ENCODE measurements around the gene SNRNP27.
"Not testable (repeated sequence)": the region's sequence is repeated elsewhere in the genome, so short reads cannot be mapped to it uniquely, and the experiment has no call there.

Gene SNRNP27, protein sequence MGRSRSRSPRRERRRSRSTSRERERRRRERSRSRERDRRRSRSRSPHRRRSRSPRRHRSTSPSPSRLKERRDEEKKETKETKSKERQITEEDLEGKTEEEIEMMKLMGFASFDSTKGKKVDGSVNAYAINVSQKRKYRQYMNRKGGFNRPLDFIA

GRCh38 chr2:69893684-69894551 is at the start of gene SNRNP27:
Gene SNRNP27, plus strand, starts transcription at chr2:69893956. Its CDS starts 29 bp downstream, at chr2:69893985.
- peak; percentile 89 for DNase-seq (ENCODE audit: low spot score)

- DNase-seq (ENCODE audit: low spot score), result no peak
These were observed 49.8 kb upstream of the SNRNP27 start for GRCh38 chr2:69843993-69844392.

- no peak for DNase-seq (ENCODE audit: low spot score)
These were observed 49.2 kb upstream of the SNRNP27 start for GRCh38 chr2:69844560-69844959.

DNA sequence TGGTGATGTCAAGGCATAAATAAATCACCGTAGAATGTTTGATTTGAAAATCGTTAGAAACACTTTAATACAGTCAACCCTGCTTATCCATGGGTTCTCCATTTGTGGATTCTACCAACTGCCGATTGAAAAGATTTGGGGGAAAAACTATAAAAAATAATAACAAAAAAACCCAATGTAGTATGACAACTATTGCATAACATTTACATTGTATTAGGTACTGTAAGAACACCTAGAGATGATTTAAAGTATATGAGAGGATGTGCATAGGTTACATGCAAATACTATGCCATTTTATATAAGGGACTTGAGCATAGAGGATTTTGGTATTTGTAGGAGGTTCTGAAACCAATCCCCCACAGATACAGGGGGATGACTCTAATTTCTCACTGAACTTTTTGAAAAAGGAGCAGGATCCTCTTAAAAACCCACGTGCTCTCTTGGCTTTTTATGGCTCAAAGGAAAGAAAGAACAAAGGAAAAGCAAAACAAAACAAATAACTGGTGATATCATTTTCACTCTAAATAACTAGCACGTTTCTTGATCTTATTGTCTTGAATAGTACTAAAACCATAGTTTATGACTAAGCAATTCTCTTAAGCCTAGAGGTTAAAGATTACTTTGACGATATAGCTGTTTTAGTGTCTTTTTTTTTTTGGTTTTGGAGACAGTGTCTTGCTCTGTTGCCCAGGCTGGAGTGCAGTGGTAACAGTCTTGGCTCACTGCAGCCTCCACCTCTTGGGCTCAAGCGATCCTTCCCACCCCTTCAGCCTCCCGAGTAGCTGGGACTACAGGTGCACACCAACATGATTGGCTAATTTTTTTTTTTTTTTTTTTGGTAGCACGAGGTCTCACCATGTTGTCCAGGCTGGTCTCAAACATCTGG is 47.3 kb upstream of the SNRNP27 start:
- DNase-seq (ENCODE audit: low spot score), result no peak

- DNase-seq (ENCODE audit: low spot score), result no peak
These were observed 46.5 kb upstream of the SNRNP27 start for GRCh38 chr2:69847068-69847828.

DNA sequence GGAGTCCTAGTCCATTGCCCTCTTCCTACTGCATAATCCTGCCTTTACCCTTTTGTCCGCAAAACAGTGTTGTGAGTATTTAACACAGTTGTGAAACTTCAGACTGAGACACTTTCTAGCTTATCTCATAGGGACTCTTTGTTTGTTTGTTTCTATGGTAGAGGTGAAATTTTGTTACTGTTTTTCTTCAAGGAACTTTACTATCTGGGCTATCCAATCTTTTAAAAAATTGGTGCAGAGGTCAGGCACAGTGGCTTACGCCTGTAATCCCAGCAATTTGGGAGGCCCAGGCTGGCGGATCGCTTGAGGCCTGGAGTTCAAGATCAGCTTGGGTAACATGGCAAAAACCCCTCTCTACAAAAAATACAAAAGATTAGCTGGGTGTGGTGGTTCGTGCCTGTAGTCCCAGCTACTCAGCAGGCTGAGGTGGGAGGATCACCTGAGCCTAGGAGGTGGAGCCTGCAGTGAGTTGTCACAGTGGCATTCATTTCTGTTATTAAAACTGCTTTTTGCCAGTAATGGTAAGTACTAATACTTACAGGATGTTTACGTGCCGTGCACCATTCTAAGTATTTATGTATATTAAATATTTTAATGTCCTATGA is 45.5 kb upstream of the SNRNP27 start:
- DNase-seq (ENCODE audit: low spot score), result no peak

- DNase-seq (ENCODE audit: low spot score), result no peak
These were observed 35.5 kb upstream of the SNRNP27 start for GRCh38 chr2:69858261-69858660.

- no peak for DNase-seq (ENCODE audit: low spot score)
These were observed 30.5 kb upstream of the SNRNP27 start for GRCh38 chr2:69863298-69863697.

- no peak for DNase-seq (ENCODE audit: low spot score)
These were observed 5.3 kb upstream of the SNRNP27 start for GRCh38 chr2:69888451-69888850.

- DNase-seq (ENCODE audit: low spot score), result no peak
These were observed 4.5 kb upstream of the SNRNP27 start for GRCh38 chr2:69889302-69889701.

GRCh38 chr2:69890881-69891280 is 2.9 kb upstream of the SNRNP27 start:
- no peak for DNase-seq (ENCODE audit: low spot score)

- DNase-seq (ENCODE audit: low spot score), result not testable (repeated sequence)
These were observed 825 bp upstream of the SNRNP27 start for GRCh38 chr2:69892838-69893424.

GRCh38 chr2:69894737-69895136 is 981 bp downstream of the SNRNP27 start:
- DNase-seq (ENCODE audit: low spot score), result not testable (repeated sequence)

DNA sequence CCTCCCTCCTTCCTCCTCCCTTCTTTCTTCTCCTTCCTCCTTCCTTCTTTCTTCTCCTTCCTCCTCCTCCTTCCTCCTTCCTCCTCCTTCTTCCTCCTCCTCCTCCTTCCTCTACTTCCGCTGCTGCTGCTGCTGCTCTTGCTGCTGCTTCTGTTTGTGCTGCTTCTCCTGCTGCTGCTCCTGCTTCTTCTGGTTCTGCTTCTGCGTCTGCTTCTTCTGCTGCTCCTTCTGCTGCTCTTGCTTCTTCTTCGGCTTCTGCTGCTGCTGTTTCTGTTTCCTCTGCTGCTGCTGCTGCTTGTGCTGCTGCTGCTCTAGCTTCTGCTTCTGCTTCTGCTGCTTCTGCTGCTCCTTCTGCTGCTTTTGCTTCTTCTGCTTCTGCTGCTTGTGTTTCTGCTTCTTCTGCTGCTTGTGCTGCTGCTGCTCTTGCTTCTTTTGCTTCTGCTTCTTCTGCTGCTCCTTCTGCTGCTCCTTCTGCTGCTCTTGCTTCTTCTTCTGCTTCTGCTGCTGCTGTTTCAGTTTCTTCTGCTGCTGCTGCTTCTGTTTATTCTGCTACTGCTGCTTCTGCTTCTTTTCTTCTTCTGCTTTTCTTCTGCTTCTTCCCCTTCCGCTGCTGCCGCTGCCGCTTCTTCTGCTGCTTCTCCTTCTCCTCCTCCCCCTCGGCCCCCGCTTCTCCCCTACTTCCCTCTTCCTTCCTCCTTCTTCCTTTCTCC is 8.6 kb downstream of the SNRNP27 start:
- DNase-seq (ENCODE audit: low spot score), result no peak

- DNase-seq (ENCODE audit: low spot score), result no peak
These were observed 13.5 kb downstream of the SNRNP27 start for GRCh38 chr2:69907216-69907615.

- DNase-seq (ENCODE audit: low spot score), result peak; percentile 48
These were observed 18.3 kb downstream of the SNRNP27 start for GRCh38 chr2:69911985-69912563.

- DNase-seq (ENCODE audit: low spot score), result peak; percentile 24
These were observed 20.6 kb downstream of the SNRNP27 start for GRCh38 chr2:69914164-69914949.

DNA sequence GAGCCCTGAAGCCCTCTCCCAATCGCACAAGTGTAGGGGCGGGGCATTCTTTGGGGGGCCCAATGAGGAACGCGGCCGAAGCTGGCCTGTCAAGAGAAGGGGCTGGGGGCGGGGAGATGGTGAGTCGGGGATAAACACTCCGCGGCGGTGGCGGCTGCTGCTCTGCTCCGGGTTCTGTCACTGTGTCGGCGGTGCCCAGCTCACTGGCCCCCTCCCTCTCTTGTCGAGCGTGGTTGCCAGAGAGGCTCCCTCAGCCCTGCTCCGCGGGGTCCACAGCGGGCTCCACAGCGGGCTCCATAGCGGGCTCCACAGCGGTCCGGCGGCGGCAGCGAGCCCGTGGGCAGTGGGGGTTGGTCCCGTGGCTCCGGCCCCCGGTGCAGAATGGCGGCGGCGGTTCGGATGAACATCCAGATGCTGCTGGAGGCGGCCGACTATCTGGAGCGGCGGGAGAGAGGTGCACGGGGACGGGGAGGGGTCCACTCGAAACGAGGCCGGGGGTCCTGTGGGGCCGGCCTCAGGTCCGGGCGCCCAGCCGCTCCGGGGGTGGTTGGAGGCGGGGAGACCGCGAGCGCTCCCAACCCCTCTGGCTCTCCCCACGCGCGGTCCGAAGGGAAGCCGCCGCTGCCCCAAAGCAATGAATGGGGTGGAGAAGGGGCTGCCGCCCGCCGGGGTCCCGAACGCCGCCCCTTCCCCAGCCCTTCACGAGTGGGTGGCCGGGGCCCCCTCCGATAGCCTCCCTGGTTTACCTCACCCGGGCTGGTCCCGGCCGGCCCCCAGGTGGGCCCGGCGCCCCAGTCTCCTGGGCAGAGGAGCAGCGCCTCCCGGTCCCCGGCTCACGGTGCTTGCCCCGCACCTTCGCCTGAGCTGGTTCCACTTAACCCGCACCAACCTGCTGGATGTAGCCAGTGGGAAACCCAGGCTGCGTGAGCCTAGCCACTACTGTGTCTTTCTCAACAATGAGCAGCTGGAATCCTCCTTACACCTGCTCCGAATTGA is 21.5 kb downstream of the SNRNP27 start, which contains the start of gene MXD1:
Gene MXD1 (plus strand): TSS at position 160 of the 996 bp plus-strand sequence. CDS start 222 bp downstream, at position 382.
- peak; percentile 97 for DNase-seq (ENCODE audit: low spot score)
